ENCODE data around the gene CYTL1.
"Not testable (repeated sequence)": the region's sequence is repeated elsewhere in the genome, so short reads cannot be mapped to it uniquely, and the experiment has no call there.

Gene CYTL1

GRCh38 chr4:5033281-5033841 is 14.1 kb upstream of the CYTL1 start:
- no peak for DNase-seq (ENCODE audit: low read depth in 2 of 2)

GRCh38 chr4:5032813-5033212 is 13.6 kb upstream of the CYTL1 start:
- DNase-seq (ENCODE audit: low read depth in 2 of 2) = no peak

GRCh38 chr4:5030927-5031326 is 11.7 kb upstream of the CYTL1 start:
- DNase-seq (ENCODE audit: low read depth in 2 of 2) = no peak

GRCh38 chr4:5030221-5030620 is 11.0 kb upstream of the CYTL1 start:
- DNase-seq (ENCODE audit: low read depth in 2 of 2) = no peak

DNA sequence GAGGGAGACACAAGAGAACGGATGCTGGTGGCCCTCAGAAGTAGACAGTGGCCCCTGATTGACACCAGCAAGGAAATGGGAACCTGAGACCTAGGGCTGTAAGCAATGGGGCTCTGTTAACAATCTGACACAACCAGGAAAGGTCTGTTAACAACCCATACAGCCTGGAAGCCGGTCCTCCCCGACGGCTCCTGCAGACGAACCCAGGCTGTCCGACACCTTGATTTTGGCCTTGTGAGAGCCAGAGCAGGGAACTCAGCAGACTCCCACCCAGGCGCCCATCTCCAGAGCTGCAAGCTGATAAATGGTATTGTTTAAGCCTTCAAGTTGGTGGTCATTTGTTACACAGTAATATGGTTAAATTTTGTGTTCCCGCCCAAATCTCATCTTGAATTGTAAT is 10.2 kb upstream of the CYTL1 start:
- no peak for DNase-seq (ENCODE audit: low read depth in 2 of 2)

- no peak for DNase-seq (ENCODE audit: low read depth in 2 of 2)
These were observed 9.2 kb upstream of the CYTL1 start for GRCh38 chr4:5028480-5028879.

GRCh38 chr4:5027346-5027745 is 8.1 kb upstream of the CYTL1 start:
- DNase-seq (ENCODE audit: low read depth in 2 of 2) = no peak

DNA sequence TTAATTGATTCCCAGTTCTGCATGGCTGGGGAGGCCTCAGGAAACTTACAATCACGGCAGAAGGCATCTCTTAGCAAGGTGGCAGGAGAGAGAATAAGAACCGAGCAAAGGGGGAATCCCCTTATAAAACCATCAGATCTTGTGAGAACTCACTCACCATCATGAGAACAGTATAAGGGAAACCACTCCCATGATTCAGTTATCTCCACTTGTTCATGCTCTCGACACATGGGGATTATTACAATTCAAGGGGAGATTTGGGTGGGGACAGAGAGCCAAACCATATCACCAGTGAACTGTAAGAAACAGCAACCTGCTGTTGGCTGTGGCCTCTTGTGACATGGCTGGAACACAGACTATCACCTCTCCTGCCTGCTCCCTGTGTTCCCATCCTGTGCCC is 7.1 kb upstream of the CYTL1 start:
- DNase-seq (ENCODE audit: low read depth in 2 of 2) = no peak

GRCh38 chr4:5024673-5025072 is 5.4 kb upstream of the CYTL1 start:
- DNase-seq (ENCODE audit: low read depth in 2 of 2) = no peak

DNA sequence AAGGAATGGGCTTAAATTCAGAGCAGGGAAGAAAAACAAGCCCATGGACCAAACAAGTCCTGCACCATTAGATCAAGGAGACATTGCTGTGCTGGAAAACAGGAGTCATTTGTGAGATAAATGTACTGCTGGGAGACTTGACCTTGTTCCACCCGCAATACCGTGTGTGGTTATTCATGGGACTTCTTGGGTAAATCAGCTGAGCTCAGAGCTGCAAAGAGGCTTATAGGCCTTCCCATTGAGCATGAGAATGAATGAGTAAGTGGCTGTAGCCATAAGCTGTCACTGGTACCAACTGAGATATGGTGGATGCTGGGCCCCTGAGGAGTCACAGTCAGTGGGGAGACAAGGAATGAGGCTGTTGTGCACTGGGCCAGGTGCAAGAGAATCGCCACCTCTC is 2.3 kb upstream of the CYTL1 start:
- no peak for DNase-seq (ENCODE audit: low read depth in 2 of 2)

DNA sequence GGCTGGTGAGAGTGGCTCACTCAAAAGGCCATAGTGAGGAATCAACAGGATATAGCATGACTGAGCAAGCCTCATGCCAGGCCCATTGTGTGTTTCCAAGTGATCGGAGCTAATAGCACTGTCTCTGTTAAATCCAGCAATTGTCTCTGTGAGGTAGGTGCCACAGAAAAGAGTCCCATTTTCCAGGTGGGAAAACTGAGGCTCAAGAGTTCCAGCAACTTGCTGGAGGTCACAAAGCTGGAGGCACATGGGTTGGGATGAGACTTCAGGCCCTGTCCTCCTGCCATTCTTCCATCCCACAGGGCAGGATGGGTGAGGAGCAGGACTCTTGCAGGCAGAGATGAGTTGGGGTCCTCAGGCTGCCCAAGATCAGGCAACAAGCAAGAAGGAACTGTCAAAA is 1.1 kb upstream of the CYTL1 start:
- DNase-seq (ENCODE audit: low read depth in 2 of 2) = no peak

DNA sequence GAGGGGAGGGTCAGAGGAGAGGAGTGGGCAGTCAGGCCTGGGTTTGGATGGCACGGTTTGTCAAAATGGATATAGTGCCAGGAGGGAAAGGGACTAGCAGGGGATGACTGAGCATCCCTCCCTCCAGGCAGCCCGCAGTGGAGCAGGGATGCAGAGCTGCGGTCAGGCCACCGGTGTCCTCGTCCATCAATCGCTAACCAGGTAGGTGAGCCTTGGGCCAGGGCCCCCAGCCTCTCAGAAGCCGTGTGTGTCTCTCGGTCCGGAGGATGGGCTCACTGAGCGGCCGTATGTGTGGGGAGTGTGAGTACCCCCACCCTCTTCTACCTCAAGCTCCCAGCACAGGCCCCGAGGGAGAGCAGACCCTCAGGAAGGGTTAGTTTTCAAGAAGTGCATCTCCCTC is 538 bp upstream of the CYTL1 start:
- no peak for DNase-seq (ENCODE audit: low read depth in 2 of 2)

GRCh38 chr4:5018603-5019002 is 655 bp downstream of the CYTL1 start:
- DNase-seq (ENCODE audit: low read depth in 2 of 2) = no peak

- DNase-seq (ENCODE audit: low read depth in 2 of 2) = no peak
These were observed 1.2 kb downstream of the CYTL1 start for GRCh38 chr4:5018096-5018495.

DNA sequence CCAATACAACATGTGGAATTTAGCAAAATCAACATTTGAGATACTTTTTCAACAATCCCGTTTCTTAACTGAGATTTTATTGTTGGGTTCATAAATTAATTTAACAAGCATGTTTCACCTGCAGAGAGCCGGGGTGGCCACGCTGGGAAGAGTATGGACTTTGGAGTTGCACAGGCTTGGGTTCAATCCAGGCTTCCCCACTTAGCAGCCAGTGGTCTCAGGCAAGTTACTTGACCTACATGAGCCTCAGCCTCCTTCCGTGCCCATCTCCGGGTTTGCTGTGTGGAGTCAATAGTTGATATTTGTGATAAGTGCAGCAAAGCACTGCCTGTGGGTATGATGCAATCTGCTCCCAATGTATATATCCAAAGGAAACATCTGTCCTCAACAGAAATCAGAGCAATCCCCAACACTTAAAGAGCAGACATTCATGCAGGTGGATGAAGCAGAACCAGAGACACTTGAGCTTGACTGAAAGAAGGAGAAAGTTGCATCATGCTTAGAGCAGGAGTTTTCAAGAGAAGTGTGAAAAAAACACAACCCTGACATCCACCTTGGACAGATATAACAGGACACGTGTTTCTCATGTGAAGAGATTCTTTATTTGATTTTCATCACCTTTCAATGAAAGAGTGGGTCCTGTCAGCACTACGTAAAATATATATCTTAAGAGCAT is 5.1 kb downstream of the CYTL1 start:
- DNase-seq (ENCODE audit: low read depth in 2 of 2) = no peak

DNA sequence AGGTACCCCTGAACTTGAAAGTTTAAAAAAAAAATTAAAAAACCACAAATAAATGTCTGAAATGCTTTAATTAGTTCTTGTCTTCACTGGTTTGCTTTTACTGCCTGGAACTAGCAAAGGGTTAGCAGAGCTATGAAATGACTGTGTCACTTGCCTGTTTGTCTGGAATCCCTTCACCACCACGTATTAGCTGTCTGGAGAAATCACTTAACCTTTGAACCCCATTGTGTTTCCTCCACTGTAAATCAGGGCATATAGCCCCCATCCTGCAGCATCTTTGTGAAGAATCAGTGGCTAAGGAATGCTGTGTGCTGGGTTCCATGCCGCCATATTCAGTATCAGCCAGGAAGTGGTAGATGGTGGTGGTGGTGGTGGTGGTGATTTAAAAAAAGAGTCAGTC is 6.3 kb downstream of the CYTL1 start:
- DNase-seq (ENCODE audit: low read depth in 2 of 2) = no peak

DNA sequence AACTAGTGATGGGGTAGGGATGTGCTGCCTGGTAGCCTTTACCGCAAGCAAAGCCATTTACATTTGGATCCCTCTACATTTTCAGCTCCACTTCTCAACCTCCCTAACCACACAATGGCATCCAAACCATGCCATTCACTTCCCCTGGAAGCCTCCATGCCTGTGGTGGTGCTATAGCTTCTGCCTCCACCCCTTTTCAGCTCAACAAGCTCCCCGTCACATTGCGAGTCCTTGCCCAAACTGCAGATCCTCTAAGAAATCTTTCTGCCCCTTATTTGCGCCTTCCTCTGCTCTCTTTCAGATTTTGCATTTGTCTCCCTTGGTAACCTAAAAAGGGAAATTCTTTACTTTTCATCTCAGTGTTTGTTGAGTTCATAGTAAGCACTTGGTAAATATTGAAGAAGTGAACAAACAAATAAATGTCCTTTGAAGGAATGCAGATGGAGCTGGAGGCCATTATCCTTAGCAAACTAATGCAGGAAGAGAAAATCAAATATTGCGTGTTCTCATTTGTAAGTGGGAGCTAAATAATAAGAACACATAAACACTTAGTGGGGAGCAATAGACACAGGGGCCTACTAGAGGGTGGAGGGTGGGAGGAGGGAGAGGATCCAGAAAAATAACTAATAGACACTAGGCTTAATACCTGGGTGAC is 6.9 kb downstream of the CYTL1 start:
- no peak for DNase-seq (ENCODE audit: low read depth in 2 of 2)

DNA sequence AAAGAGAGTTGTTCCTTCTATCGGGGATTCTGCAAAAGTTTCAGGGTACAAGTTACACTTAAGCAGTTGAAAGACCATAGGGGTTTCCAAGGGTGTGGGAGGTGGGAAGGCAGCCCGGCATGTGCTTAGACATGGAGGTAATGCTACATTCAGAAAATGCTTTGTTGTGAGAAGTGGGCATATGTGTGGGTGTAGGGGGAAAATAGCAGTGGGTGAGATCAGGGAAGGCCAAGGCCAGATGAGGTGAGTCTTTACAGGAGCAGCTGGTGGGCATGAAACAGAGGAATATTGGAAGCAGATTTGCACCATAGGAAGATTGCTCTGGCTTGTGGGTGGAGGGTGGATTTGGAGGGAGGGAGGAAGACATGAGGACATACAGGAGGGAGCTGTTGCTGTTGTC is 8.3 kb downstream of the CYTL1 start:
- DNase-seq (ENCODE audit: low read depth in 2 of 2) = no peak

DNA sequence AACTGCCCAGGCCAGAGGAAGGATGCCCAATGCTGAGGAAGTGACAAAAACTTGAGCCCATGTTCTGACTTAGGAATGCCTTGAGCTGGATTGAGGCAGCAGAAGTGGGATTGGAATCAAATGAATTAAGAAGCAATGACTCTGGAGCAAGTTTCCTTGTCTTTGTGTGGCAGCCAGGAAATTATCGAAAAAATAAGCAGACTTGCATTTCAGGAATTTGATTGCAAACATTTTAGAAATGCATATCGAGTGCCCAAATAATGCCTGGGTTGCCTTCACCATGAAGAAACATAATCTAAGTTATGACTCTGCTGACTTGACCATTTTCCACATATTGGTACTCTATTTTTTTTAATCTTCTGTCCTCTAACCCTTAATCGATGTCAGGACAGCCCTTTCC is 9.5 kb downstream of the CYTL1 start:
- DNase-seq (ENCODE audit: low read depth in 2 of 2) = no peak

DNA sequence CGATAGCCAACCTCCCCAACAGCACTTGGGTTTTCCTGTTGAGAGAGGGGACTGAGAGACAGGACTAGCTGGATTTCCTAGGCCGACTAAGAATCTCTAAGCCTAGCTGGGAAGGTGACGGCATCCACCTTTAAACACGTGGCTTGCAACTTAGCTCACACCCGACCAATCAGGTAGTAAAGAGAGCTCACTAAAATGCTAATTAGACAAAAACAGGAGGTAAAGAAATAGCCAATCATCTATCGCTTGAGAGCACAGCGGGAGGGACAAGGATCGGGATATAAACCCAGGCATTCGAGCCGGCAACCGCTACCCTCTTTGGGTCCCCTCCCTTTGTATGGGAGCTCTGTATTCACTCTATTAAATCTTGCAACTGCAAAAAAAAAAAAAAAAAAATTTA is 12.3 kb downstream of the CYTL1 start:
- not testable (repeated sequence) for DNase-seq (ENCODE audit: low read depth in 2 of 2)

DNA sequence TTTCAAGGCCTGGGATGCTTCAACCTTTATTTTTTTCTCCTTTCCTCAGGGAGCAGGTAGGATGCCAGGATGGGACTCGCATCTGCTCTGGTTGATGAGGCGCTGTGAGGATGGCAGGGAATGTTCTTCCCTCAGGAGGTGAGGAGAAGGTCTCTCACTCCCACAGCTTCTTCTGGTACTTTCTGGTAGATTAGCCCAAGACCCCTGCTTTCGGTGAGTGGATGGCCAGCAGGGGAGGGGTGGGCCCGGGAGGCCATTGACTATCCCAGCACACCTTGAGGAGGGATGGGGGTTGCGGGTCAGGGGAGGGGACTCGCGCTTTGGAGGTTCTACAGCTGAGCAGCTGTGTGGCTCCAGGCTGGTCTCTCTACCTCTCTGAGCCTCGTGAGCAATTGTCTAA is 14.8 kb downstream of the CYTL1 start:
- no peak for DNase-seq (ENCODE audit: low read depth in 2 of 2)

DNA sequence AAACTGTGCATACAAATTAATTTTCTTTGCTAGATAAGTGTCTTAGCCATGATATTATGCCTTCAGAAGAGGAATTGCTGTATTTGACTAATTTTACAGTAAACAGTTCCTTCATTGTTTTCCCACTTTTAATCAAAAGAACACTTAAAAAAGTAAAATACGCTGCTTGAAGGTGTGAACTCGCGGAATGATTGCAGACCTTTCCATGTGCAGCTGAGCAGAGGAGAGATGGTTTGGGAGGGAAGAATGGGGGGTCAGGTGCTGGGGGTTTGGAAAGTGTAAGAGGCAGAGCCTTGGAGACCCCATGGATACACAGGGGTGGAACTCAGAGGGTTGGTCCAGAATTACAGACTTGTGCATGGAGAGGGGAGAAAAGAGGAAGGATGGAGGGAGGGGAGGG is 15.3 kb downstream of the CYTL1 start:
- DNase-seq (ENCODE audit: low read depth in 2 of 2) = no peak

GRCh38 chr4:5003372-5003857 is 15.8 kb downstream of the CYTL1 start:
- DNase-seq (ENCODE audit: low read depth in 2 of 2) = no peak
